AG09319 (cell line): Measurements from ENCODE around the gene KIF15.
"Not testable (repeated sequence)": the region's sequence is repeated elsewhere in the genome, so short reads cannot be mapped to it uniquely, and the experiment has no call there.

Source experiments
- DNase-seq: peaks from one replicate; pipeline ENCODE4 v3.0.0-alpha.2; 2010; ENCODE audit warnings: low read depth; ENCODE audit errors: extremely low read depth
- CTCF ChIP-seq: IDR thresholded peaks from 2 replicates; pipeline ENCODE4 v1.5.1; 2011; ENCODE audit warnings: low read depth, mild to moderate bottlenecking, inconsistent platforms, low read length, moderate library complexity

KIF15 gene

GRCh38 chr3:44795197-44795596, 33.6 kb downstream of the KIF15 start:
- DNase-seq = no peak

GRCh38 chr3:44802011-44802410, 40.4 kb downstream of the KIF15 start:
- no peak for TF ChIP-seq CTCF
- DNase-seq = no peak

More at GRCh38 chr3:44795197-44795596, 33.6 kb downstream of the KIF15 start:
- no peak for TF ChIP-seq CTCF

- DNase-seq = no peak
- TF ChIP-seq CTCF = no peak
These were observed 41.7 kb downstream of the KIF15 start for GRCh38 chr3:44803298-44803697.

- no peak for TF ChIP-seq CTCF
- no peak for DNase-seq
These were observed 44.4 kb downstream of the KIF15 start for GRCh38 chr3:44805960-44806359.

GRCh38 chr3:44814751-44815150, 53.2 kb downstream of the KIF15 start:
- DNase-seq = no peak
- TF ChIP-seq CTCF = no peak

- DNase-seq = not testable (repeated sequence)
These were observed 54.7 kb downstream of the KIF15 start for GRCh38 chr3:44816334-44816733.

- not testable (repeated sequence) for DNase-seq
These were observed 59.6 kb downstream of the KIF15 start for GRCh38 chr3:44821206-44821605.

GRCh38 chr3:44825264-44825925, 63.8 kb downstream of the KIF15 start:
- no peak for TF ChIP-seq CTCF
- DNase-seq = no peak
